Measurements from ENCODE around the gene DIPK1A.

The DIPK1A gene

DNA sequence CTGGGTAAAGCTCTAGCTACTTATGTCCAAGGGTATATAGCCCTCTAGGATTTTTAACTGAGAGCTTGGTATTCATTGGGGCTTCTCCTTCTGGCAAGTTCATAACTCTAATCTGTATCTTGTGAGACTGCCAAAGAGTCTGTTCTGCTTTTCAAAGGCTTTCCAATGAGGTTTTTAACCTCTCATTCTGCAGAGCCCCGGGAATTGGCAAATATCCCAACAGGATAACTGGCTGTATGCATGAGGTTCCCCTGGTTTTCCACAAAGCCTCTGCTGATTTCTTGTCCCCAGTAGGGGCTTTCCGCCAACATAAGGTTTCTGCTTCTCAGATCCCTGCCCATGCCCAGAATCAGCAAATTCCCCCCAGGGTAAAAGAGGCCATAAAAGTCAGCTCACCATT lies 88.5 kb downstream of the DIPK1A start:
- peaks cover 0 to 11% of the 10 kb centered on the region in 2 experiments; a peak in 2 of 3 replicates for H3K36me3 ChIP-seq (ENCODE audit: control insufficient read depth in 2 of 2, insufficient read depth in 1 of 2, low read length in 2 of 2)
- TF ChIP-seq ZNF626 (tag by site-specific recombination; IDR thresholded peaks at IDR 0.05) (no peak), ZBTB10 (tag by site-specific recombination; IDR thresholded peaks at IDR 0.05) (no peak), ZBTB7A (tag by site-specific recombination; IDR thresholded peaks at IDR 0.05; ENCODE audit: low read depth) (no peak), ZNF280D (tag by site-specific recombination; IDR thresholded peaks at IDR 0.05) (no peak), MEIS1 (CRISPR knock-in tag; IDR thresholded peaks at IDR 0.05; ENCODE audit: borderline replicate concordance) (no peak), ZNF555 (tag by site-specific recombination; conservative IDR thresholded peaks at IDR 0.05) (no peak), KLF1 (tag by site-specific recombination; IDR thresholded peaks at IDR 0.05) (no peak), KLF10 (tag by site-specific recombination; IDR thresholded peaks at IDR 0.05) (no peak), ZSCAN30 (tag by site-specific recombination; IDR thresholded peaks at IDR 0.05) (no peak), ZNF121 (tag by site-specific recombination; IDR thresholded peaks at IDR 0.05) (no peak), ZNF19 (tag by site-specific recombination; IDR thresholded peaks at IDR 0.05; ENCODE audit: low read depth) (no peak), ZNF571 (tag by site-specific recombination; IDR thresholded peaks at IDR 0.05) (no peak), ZNF175 (tag by site-specific recombination; IDR thresholded peaks at IDR 0.05) (no peak), ZNF776 (tag by site-specific recombination; IDR thresholded peaks at IDR 0.05; ENCODE audit: borderline replicate concordance) (no peak), INSM2 (tag by site-specific recombination; IDR thresholded peaks at IDR 0.05) (no peak), SCRT1 (tag by site-specific recombination; IDR thresholded peaks at IDR 0.05; ENCODE audit: borderline replicate concordance) (no peak), ZNF768 (tag by site-specific recombination; IDR thresholded peaks at IDR 0.05) (no peak), ZBTB1 (tag by site-specific recombination; IDR thresholded peaks at IDR 0.05) (no peak)
- TF ChIP-seq, protein P1, sequence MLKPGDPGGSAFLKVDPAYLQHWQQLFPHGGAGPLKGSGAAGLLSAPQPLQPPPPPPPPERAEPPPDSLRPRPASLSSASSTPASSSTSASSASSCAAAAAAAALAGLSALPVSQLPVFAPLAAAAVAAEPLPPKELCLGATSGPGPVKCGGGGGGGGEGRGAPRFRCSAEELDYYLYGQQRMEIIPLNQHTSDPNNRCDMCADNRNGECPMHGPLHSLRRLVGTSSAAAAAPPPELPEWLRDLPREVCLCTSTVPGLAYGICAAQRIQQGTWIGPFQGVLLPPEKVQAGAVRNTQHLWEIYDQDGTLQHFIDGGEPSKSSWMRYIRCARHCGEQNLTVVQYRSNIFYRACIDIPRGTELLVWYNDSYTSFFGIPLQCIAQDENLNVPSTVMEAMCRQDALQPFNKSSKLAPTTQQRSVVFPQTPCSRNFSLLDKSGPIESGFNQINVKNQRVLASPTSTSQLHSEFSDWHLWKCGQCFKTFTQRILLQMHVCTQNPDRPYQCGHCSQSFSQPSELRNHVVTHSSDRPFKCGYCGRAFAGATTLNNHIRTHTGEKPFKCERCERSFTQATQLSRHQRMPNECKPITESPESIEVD (tag by site-specific recombination; IDR thresholded peaks at IDR 0.05): no peak
- CTCF ChIA-PET: interaction anchor here (0.8 to 3.2 kb wide), 2 partner anchors 15 to 121 kb away, joined by 5 to 11 read pairs; no protein-coding TSS in a partner anchor
- H3K27ac ChIP-seq (ENCODE audit: extremely low read depth, low read depth, low read length): no peak overlapping the region
- 0 out of 2 replicates have a peak, but pooled peaks cover 4% of the 10 kb centered on the region for H3K4me1 ChIP-seq (ENCODE audit: control insufficient read depth, insufficient read depth, low read length)
- H3K4me3 ChIP-seq (ENCODE audit: low read depth, low read length): no peak overlapping the region
- POLR2A ChIA-PET: no interaction called here
- no peaks in the 10 kb centered on the region for H3K9me3 ChIP-seq (ENCODE audit: control insufficient read depth, insufficient read depth, low read depth, low read length)

Measured in HEK293 (cell line).